ENCODE measurements around the gene ENOX1. TPM values are rescaled to one million over a fixed set of nuclear protein-coding genes. Genes with fewer than 3 reads are reported as not detected.

ENOX1 gene
- total and polyA plus RNA-seq, 2 of the 8 experiments (the other 6 are each of a cell fraction or from before 2014, with no cell fraction given) = 0.23 to 0.37 TPM

- H3K23me2 ChIP-seq (ENCODE audit: low read depth, low read length) = peaks cover 9% of the 10 kb centered on the region; the same call in 1 of the 2 replicates
- DNase-seq (ENCODE audit: low read depth in 1 of 2, low spot score in 2 of 2) (no peak), FAIRE-seq (no peak)
- H3K4me1 ChIP-seq (replicated peaks in 1 of 4; ENCODE audit: control insufficient read depth in 3 of 4, insufficient read depth in 4 of 4, low read length in 3 of 4) = 0 out of 7 replicates have a peak, but pooled peaks cover 0 to 2% (median 0%) of the 10 kb centered on the region in 4 experiments
- ChIA-PET POLR2A (ENCODE audit: partially characterized antibody) (no interaction called here), CTCF (ENCODE audit: partially characterized antibody) (interaction anchor here (0.6 to 1.1 kb wide), 2 partner anchors 62 to 368 kb away, joined by 3 to 4 read pairs; no protein-coding TSS in a partner anchor)
- H3K4ac ChIP-seq (replicated peaks; ENCODE audit: insufficient read length, low read depth, low read length) = no peak overlapping the region
- H3K27ac ChIP-seq (ENCODE audit: low read depth, low read length) = no peak overlapping the region
- WGBS, 2 experiments (ENCODE audit: extremely low coverage in 1 of 2, insufficient coverage in 1 of 2, insufficient read length in 1 of 2, insufficient replicate concordance in 2 of 2, low coverage in 1 of 2, low lambda C conversion rate in 2 of 2, missing lambda C conversion rate in 1 of 2) = 93% methylated on average over 4 of the region's 4 CpGs; no CpG with 5 or more reads in 1 of the 2 experiments
- no peaks in the 10 kb centered on the region for H3K9me3 ChIP-seq (ENCODE audit: insufficient read depth in 2 of 2, low read depth in 1 of 2, low read length in 1 of 2)
- H3K18ac ChIP-seq (ENCODE audit: extremely low read depth, low read length) = no peak overlapping the region
- H3K4me3 ChIP-seq (ENCODE audit: extremely low read depth in 1 of 4, insufficient read depth in 2 of 4, low read depth in 3 of 4, low read length in 4 of 4) = no peak overlapping the region
- no peak overlapping the region for H2BK15ac ChIP-seq (ENCODE audit: low read length)
- no peaks in the 10 kb centered on the region for H3K79me2 ChIP-seq (ENCODE audit: control insufficient read depth in 1 of 2, insufficient read depth in 2 of 2, low read length in 2 of 2)
- no peak overlapping the region for H3K14ac ChIP-seq (ENCODE audit: insufficient read length)
- no peak overlapping the region for H4K91ac ChIP-seq (replicated peaks; ENCODE audit: insufficient read length, low read length)
- no peaks in the 10 kb centered on the region for H3K79me1 ChIP-seq (ENCODE audit: low read depth, low read length)
- no peak overlapping the region for H2AK5ac ChIP-seq (ENCODE audit: low read depth, low read length)
- no peak overlapping the region for H2BK120ac ChIP-seq (replicated peaks; ENCODE audit: low read depth, low read length)
- no peak overlapping the region for H2BK5ac ChIP-seq (ENCODE audit: low read depth, low read length)
- no peak overlapping the region for H3K4me2 ChIP-seq (ENCODE audit: insufficient read depth in 1 of 2, low read depth in 2 of 2, low read length in 2 of 2)
- H4K20me1 ChIP-seq (replicated peaks in 1 of 2; ENCODE audit: control insufficient read depth in 1 of 2, insufficient read depth in 2 of 2, low read length in 2 of 2) = no peaks in the 10 kb centered on the region
- no peak overlapping the region for H2BK20ac ChIP-seq (ENCODE audit: low read length)
- no peak overlapping the region for H4K8ac ChIP-seq (ENCODE audit: extremely low read depth, insufficient read depth, low read length)
- H3K9ac ChIP-seq (replicated peaks in 1 of 4; ENCODE audit: extremely low read depth in 1 of 4, low read depth in 3 of 4, low read length in 3 of 4) = no peak overlapping the region
- no peak overlapping the region for H3K23ac ChIP-seq (ENCODE audit: insufficient read length)
- no peak overlapping the region for H2BK12ac ChIP-seq (ENCODE audit: low read depth, low read length)
- H3K56ac ChIP-seq (replicated peaks; ENCODE audit: insufficient read length, low read depth, low read length) = no peak overlapping the region
- no peaks in the 10 kb centered on the region for H3K36me3 ChIP-seq (ENCODE audit: control insufficient read depth in 2 of 4, insufficient read depth in 4 of 4, low read length in 3 of 4)
- no peaks in the 10 kb centered on the region for H3K27me3 ChIP-seq (replicated peaks in 1 of 4; ENCODE audit: control insufficient read depth in 3 of 4, extremely low read depth in 1 of 4, insufficient read depth in 3 of 4, low read length in 3 of 4)
- TF ChIP-seq RAD21 (IDR thresholded peaks at IDR 0.05 in 1 of 2, conservative IDR thresholded peaks at IDR 0.05 in 1 of 2; ENCODE audit: low read depth in 2 of 2, low read length in 2 of 2) (no peak), MAFK (IDR thresholded peaks at IDR 0.05; ENCODE audit: low read depth, low read length) (no peak), JUN (IDR thresholded peaks at IDR 0.05; ENCODE audit: low read depth, low read length) (no peak), EZH2 (IDR thresholded peaks at IDR 0.05; ENCODE audit: low read depth, low read length, severe bottlenecking) (no peak), SIN3A (conservative IDR thresholded peaks at IDR 0.05 in 1 of 2, IDR thresholded peaks at IDR 0.05 in 1 of 2; ENCODE audit: low read depth in 1 of 2, low read length in 2 of 2) (no peak)
- H2AFZ ChIP-seq (ENCODE audit: low read length) = no peak overlapping the region
- no peak overlapping the region for H4K5ac ChIP-seq (ENCODE audit: insufficient read length, low read depth, low read length)
Measured at GRCh38 chr13:43294412-43294811, 492.4 kb downstream of the ENOX1 start.

All from H1 (cell line).